ENCODE data around the gene NQO1.
"Not testable (repeated sequence)": the region's sequence is repeated elsewhere in the genome, so short reads cannot be mapped to it uniquely, and the experiment has no call there.

NQO1 gene

GRCh38 chr16:69726313-69727060, at the start of gene NQO1:
Gene NQO1 (minus strand): TSS chr16:69726560. CDS start chr16:69726439, 121 bp downstream.
- peak; percentile 84 for DNase-seq

GRCh38 chr16:69775563-69775962, 49.2 kb upstream of the NQO1 start:
- DNase-seq = no peak

- no peak for DNase-seq
Observed at GRCh38 chr16:69773260-69773947, 47.0 kb upstream of the NQO1 start.

GRCh38 chr16:69771651-69771967, 45.2 kb upstream of the NQO1 start:
- no peak for DNase-seq

- DNase-seq = no peak
Observed at GRCh38 chr16:69769404-69769803, 43.0 kb upstream of the NQO1 start.

GRCh38 chr16:69768666-69769065, 42.3 kb upstream of the NQO1 start:
- DNase-seq = no peak

GRCh38 chr16:69767459-69768229, 41.3 kb upstream of the NQO1 start:
- DNase-seq = no peak

GRCh38 chr16:69763599-69763942, 37.2 kb upstream of the NQO1 start:
- DNase-seq = no peak

- DNase-seq = no peak
Observed at GRCh38 chr16:69762814-69763598, 36.6 kb upstream of the NQO1 start.

GRCh38 chr16:69761983-69762813, 35.8 kb upstream of the NQO1 start, which contains the start of gene WWP2:
Gene WWP2 (plus strand): TSS chr16:69762332. CDS start chr16:69787011, 24,679 bp downstream.
- peak; percentile 52 for DNase-seq

- not testable (repeated sequence) for DNase-seq
Observed at GRCh38 chr16:69757375-69757774, 31.0 kb upstream of the NQO1 start.

- no peak for DNase-seq
Observed at GRCh38 chr16:69756705-69757104, 30.3 kb upstream of the NQO1 start.

GRCh38 chr16:69754469-69755310, 28.3 kb upstream of the NQO1 start, which contains the start of gene NOB1:
Gene NOB1 (minus strand): TSS chr16:69754926. CDS start chr16:69754910, 16 bp downstream.
- peak; percentile 92 for DNase-seq

- no peak for DNase-seq
Observed at GRCh38 chr16:69754143-69754468, 27.7 kb upstream of the NQO1 start.

- no peak for DNase-seq
Observed at GRCh38 chr16:69748694-69749345, 22.5 kb upstream of the NQO1 start.

GRCh38 chr16:69747115-69747514, 20.8 kb upstream of the NQO1 start:
- DNase-seq = no peak

GRCh38 chr16:69745959-69746358, 19.6 kb upstream of the NQO1 start:
- no peak for DNase-seq

GRCh38 chr16:69745232-69745612, 18.9 kb upstream of the NQO1 start:
- no peak for DNase-seq

GRCh38 chr16:69744363-69745231, 18.2 kb upstream of the NQO1 start:
- DNase-seq = no peak
